MCF 10A (cell line): ENCODE data around the gene CSRP1. TPM values are rescaled to one million over a fixed set of nuclear protein-coding genes. Genes with fewer than 3 reads are reported as not detected.

Source experiments
- BruUV-seq: library from RNA; stranded (reverse); fragments of 400-500 nt; replicated peaks from 2 replicates; lab custom pipeline; 2021; lab: Mats Ljungman, UMichigan
- CTCF ChIA-PET: fragments of 300-600 bp; sonication (Branson Sonifier 250); formaldehyde crosslinking; extraction: SDS; loops from one replicate; lab custom pipeline; 2021; ENCODE audit warnings: antibody characterized with exemption, inconsistent platforms; lab: Yijun Ruan, JAX
- POLR2A ChIA-PET: fragments of 300-600, 350-650 bp; sonication (Branson Sonifier 250); formaldehyde crosslinking; extraction: SDS; loops from one replicate; lab custom pipeline; 2020; ENCODE audit warnings: antibody characterized with exemption, inconsistent platforms; lab: Yijun Ruan, JAX
- DNase-seq: peaks from one replicate; pipeline ENCODE4 v3.0.0-alpha.2; 2018; ENCODE audit not compliant: unreplicated experiment
- H3K27ac Mint-ChIP-seq: one replicate; pipeline ENCODE4 v1.8.0; 2022; ENCODE audit warnings: mild to moderate bottlenecking, low read depth, mixed read lengths; ENCODE audit not compliant: unreplicated experiment
- H3K27me3 Mint-ChIP-seq: one replicate; pipeline ENCODE4 v1.8.0; 2022; ENCODE audit warnings: mixed read lengths; ENCODE audit not compliant: insufficient read depth, unreplicated experiment
- H3K36me3 Mint-ChIP-seq: one replicate; pipeline ENCODE4 v1.8.0; 2022; ENCODE audit warnings: mild to moderate bottlenecking, moderate library complexity, mixed read lengths; ENCODE audit not compliant: insufficient read depth, unreplicated experiment
- H3K4me1 Mint-ChIP-seq: one replicate; pipeline ENCODE4 v1.8.0; 2022; ENCODE audit warnings: mixed read lengths; ENCODE audit not compliant: insufficient read depth, unreplicated experiment
- H3K4me3 Mint-ChIP-seq: one replicate; pipeline ENCODE4 v1.8.0; 2022; ENCODE audit warnings: mild to moderate bottlenecking, moderate library complexity, mixed read lengths; ENCODE audit not compliant: unreplicated experiment
- H3K9me3 Mint-ChIP-seq: one replicate; pipeline ENCODE4 v1.8.0; 2022; ENCODE audit warnings: mixed read lengths; ENCODE audit not compliant: unreplicated experiment
- intact Hi-C: fragments of 100-400 bp; cut with micrococcal nuclease; formaldehyde crosslinking; loops from 2 replicates; pipeline ENCODE4 v1.14.1; 2022
- total RNA-seq: library from RNA; stranded (reverse); gene quantifications from 2 replicates; pipeline ENCODE4 v1.2.3, GENCODE V29; 2022
- TF ChIP-seq, protein P1 (sequence below): fragments of 200-600 bp; IDR thresholded peaks from one replicate; pipeline ENCODE4 v1.8.0; 2022; ENCODE audit warnings: antibody characterized with exemption, mild to moderate bottlenecking; ENCODE audit not compliant: unreplicated experiment

Gene CSRP1
- total RNA-seq, 1 experiment from 2014 or later, result 358 TPM

- TSS peak; percentile 4 for BruUV-seq
- no peaks in the 10 kb centered on the region for H3K27me3 Mint-ChIP-seq
- peaks cover 7% of the 10 kb centered on the region for H3K4me1 Mint-ChIP-seq
- intact Hi-C loops, result no loop called here
- H3K36me3 Mint-ChIP-seq, result no peaks in the 10 kb centered on the region
- ChIA-PET CTCF (interaction anchor here (1.0 to 58.0 kb wide), 14 partner anchors 11 to 278 kb away, joined by 3 to 3816 read pairs (median 4); partner anchors contain the start of genes CSRP1 and PHLDA3), POLR2A (interaction anchor here (0.6 to 15.5 kb wide), 10 partner anchors 8 to 361 kb away, joined by 3 to 330 read pairs (median 3); partner anchors contain the start of genes CSRP1, PHLDA3 and TMEM9)
- no peak for DNase-seq
- H3K27ac Mint-ChIP-seq, result no peak overlapping the region
- H3K4me3 Mint-ChIP-seq, result no peak overlapping the region
- TF ChIP-seq, protein P1, sequence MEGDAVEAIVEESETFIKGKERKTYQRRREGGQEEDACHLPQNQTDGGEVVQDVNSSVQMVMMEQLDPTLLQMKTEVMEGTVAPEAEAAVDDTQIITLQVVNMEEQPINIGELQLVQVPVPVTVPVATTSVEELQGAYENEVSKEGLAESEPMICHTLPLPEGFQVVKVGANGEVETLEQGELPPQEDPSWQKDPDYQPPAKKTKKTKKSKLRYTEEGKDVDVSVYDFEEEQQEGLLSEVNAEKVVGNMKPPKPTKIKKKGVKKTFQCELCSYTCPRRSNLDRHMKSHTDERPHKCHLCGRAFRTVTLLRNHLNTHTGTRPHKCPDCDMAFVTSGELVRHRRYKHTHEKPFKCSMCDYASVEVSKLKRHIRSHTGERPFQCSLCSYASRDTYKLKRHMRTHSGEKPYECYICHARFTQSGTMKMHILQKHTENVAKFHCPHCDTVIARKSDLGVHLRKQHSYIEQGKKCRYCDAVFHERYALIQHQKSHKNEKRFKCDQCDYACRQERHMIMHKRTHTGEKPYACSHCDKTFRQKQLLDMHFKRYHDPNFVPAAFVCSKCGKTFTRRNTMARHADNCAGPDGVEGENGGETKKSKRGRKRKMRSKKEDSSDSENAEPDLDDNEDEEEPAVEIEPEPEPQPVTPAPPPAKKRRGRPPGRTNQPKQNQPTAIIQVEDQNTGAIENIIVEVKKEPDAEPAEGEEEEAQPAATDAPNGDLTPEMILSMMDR, result no peak
- no peaks in the 10 kb centered on the region for H3K9me3 Mint-ChIP-seq
These were observed 8.3 kb upstream of the CSRP1 start for GRCh38 chr1:201515062-201515750.

GRCh38 chr1:201514466-201514865, 7.5 kb upstream of the CSRP1 start:
- no peak for DNase-seq
- Mint-ChIP-seq H3K4me3 (no peak overlapping the region), H3K36me3 (no peaks in the 10 kb centered on the region), H3K27me3 (no peaks in the 10 kb centered on the region), H3K9me3 (no peaks in the 10 kb centered on the region), H3K27ac (no peak overlapping the region), H3K4me1 (peaks cover 7% of the 10 kb centered on the region)
- POLR2A ChIA-PET, result interaction anchor here (2.0 to 15.5 kb wide), 3 partner anchors 27 to 67 kb away, joined by 21 to 330 read pairs (median 47); no protein-coding TSS in a partner anchor
- no TSS peak for BruUV-seq
- intact Hi-C loops, result no loop called here
- CTCF ChIA-PET, result interaction anchor here (0.7 to 58.0 kb wide), 13 partner anchors 9 to 642 kb away, joined by 3 to 3816 read pairs (median 5); partner anchors contain the start of genes CSRP1 and PHLDA3
- TF ChIP-seq, protein P1, result no peak

GRCh38 chr1:201513498-201514243, 6.7 kb upstream of the CSRP1 start:
- DNase-seq, result no peak
- Mint-ChIP-seq H3K9me3 (no peaks in the 10 kb centered on the region), H3K27me3 (no peaks in the 10 kb centered on the region), H3K4me1 (peaks cover 7% of the 10 kb centered on the region), H3K4me3 (no peak overlapping the region), H3K36me3 (no peaks in the 10 kb centered on the region), H3K27ac (no peak overlapping the region)
- intact Hi-C loops, result loop anchor here (1.0 to 2.0 kb wide), 4 partner anchors 31 to 129 kb away; no protein-coding TSS in a partner anchor
- POLR2A ChIA-PET, result interaction anchor here (0.6 to 15.5 kb wide), 13 partner anchors 8 to 78 kb away, joined by 3 to 330 read pairs (median 13); partner anchors contain the start of gene PHLDA3
- TF ChIP-seq, protein P1, result no peak
- CTCF ChIA-PET, result interaction anchor here (0.5 to 58.0 kb wide), 51 partner anchors 10 to 1361 kb away, joined by 3 to 3816 read pairs (median 3); partner anchors contain the start of genes CSRP1, IPO9 and PHLDA3
- BruUV-seq, result no TSS peak
